HepG2 (cell line): ENCODE data around the gene NRP1. TPM values are rescaled to one million over a fixed set of nuclear protein-coding genes. Genes with fewer than 3 reads are reported as not detected.
A peak's percentile ranks its signal among the peaks of the same experiment; 100 is the strongest.

ENCODE experiments used
- ARID4A ChIP-seq: sonication (generic); formaldehyde crosslinking; IDR thresholded peaks from 2 replicates; pipeline ENCODE4 v1.5.0; 2020; ENCODE audit warnings: mild to moderate bottlenecking, missing genetic modification reagents, borderline replicate concordance
- ATAD3A ChIP-seq: sonication (generic); formaldehyde crosslinking; IDR thresholded peaks from 2 replicates; pipeline ENCODE4 v1.4.0; 2020; ENCODE audit warnings: missing genetic modification reagents
- CC2D1A ChIP-seq: sonication (generic); formaldehyde crosslinking; IDR thresholded peaks from 2 replicates; pipeline ENCODE4 v1.8.1; 2023; ENCODE audit warnings: mild to moderate bottlenecking, missing genetic modification reagents
- HOXD1 ChIP-seq: sonication (generic); formaldehyde crosslinking; IDR thresholded peaks from 2 replicates; pipeline ENCODE4 v1.5.0; 2020; ENCODE audit warnings: missing genetic modification reagents
- MEIS1 ChIP-seq: sonication (generic); formaldehyde crosslinking; IDR thresholded peaks from 2 replicates; pipeline ENCODE4 v1.9.0; 2021; ENCODE audit warnings: mild to moderate bottlenecking, missing genetic modification reagents, moderate library complexity, borderline replicate concordance
- NKX3-1 ChIP-seq: sonication (generic); formaldehyde crosslinking; IDR thresholded peaks from 2 replicates; pipeline ENCODE4 v1.5.0; 2020; ENCODE audit warnings: missing genetic modification reagents
- SNAPC2 ChIP-seq: sonication (generic); formaldehyde crosslinking; IDR thresholded peaks from 2 replicates; pipeline ENCODE4 v1.8.1; 2022; ENCODE audit warnings: mild to moderate bottlenecking, missing genetic modification reagents
- SRSF1 ChIP-seq: fragments of 200-400 bp; formaldehyde crosslinking; optimal IDR thresholded peaks from 2 replicates; pipeline ENCODE3; 2017; ENCODE audit warnings: mild to moderate bottlenecking, low read depth, low read length, moderate library complexity
- TFDP2 ChIP-seq: sonication (generic); formaldehyde crosslinking; IDR thresholded peaks from 2 replicates; pipeline ENCODE4 v1.4.0; 2020; ENCODE audit warnings: missing genetic modification reagents
- THYN1 ChIP-seq: sonication (generic); formaldehyde crosslinking; IDR thresholded peaks from 2 replicates; pipeline ENCODE4 v1.8.1; 2023; ENCODE audit warnings: low read depth, mild to moderate bottlenecking, moderate library complexity, missing genetic modification reagents, borderline replicate concordance
- ZFP41 ChIP-seq: sonication (generic); formaldehyde crosslinking; IDR thresholded peaks from 2 replicates; pipeline ENCODE4 v1.4.0; 2020; ENCODE audit warnings: mild to moderate bottlenecking, missing genetic modification reagents, borderline replicate concordance
- ZNF337 ChIP-seq: sonication (generic); formaldehyde crosslinking; IDR thresholded peaks from 2 replicates; pipeline ENCODE4 v1.5.1; 2020; ENCODE audit warnings: missing genetic modification reagents, low read depth, mild to moderate bottlenecking, borderline replicate concordance
- ZNF501 ChIP-seq: sonication (generic); formaldehyde crosslinking; IDR thresholded peaks from 2 replicates; pipeline ENCODE4 v1.5.1; 2020; ENCODE audit warnings: mild to moderate bottlenecking, moderate library complexity, missing genetic modification reagents
- ZNF530 ChIP-seq: sonication (generic); formaldehyde crosslinking; IDR thresholded peaks from 2 replicates; pipeline ENCODE4 v1.5.0; 2020; ENCODE audit warnings: low read depth, mild to moderate bottlenecking, missing genetic modification reagents
- ZNF556 ChIP-seq: sonication (generic); formaldehyde crosslinking; IDR thresholded peaks from 2 replicates; pipeline ENCODE4 v1.4.0; 2020; ENCODE audit warnings: mild to moderate bottlenecking, missing genetic modification reagents, borderline replicate concordance
- ZNF558 ChIP-seq: sonication (generic); formaldehyde crosslinking; IDR thresholded peaks from 2 replicates; pipeline ENCODE4 v1.9.0; 2022; ENCODE audit warnings: mild to moderate bottlenecking, missing genetic modification reagents, borderline replicate concordance
- ZNF567 ChIP-seq: sonication (generic); formaldehyde crosslinking; IDR thresholded peaks from 2 replicates; pipeline ENCODE4 v1.8.1; 2023; ENCODE audit warnings: mild to moderate bottlenecking, missing genetic modification reagents, borderline replicate concordance
- ZNF691 ChIP-seq: sonication (generic); formaldehyde crosslinking; IDR thresholded peaks from 2 replicates; pipeline ENCODE4 v1.4.0; 2020; ENCODE audit warnings: missing genetic modification reagents, low read depth, mild to moderate bottlenecking, borderline replicate concordance
- ZNF772 ChIP-seq: sonication (generic); formaldehyde crosslinking; IDR thresholded peaks from 2 replicates; pipeline ENCODE4 v1.5.0; 2020; ENCODE audit warnings: mild to moderate bottlenecking, missing genetic modification reagents
- ZNF879 ChIP-seq: sonication (generic); formaldehyde crosslinking; IDR thresholded peaks from 2 replicates; pipeline ENCODE4 v1.8.1; 2023; ENCODE audit warnings: missing genetic modification reagents
- ZNF883 ChIP-seq: sonication (generic); formaldehyde crosslinking; IDR thresholded peaks from 2 replicates; pipeline ENCODE4 v1.5.1; 2020; ENCODE audit warnings: mild to moderate bottlenecking, missing genetic modification reagents; ENCODE audit errors: not compliant biosample characterization
- ZSCAN21 ChIP-seq: sonication (generic); formaldehyde crosslinking; IDR thresholded peaks from 2 replicates; pipeline ENCODE4 v1.8.0; 2022; ENCODE audit warnings: mild to moderate bottlenecking, missing genetic modification reagents, moderate library complexity, borderline replicate concordance
- polyA plus RNA-seq, 8 experiments: library from polyadenylated mRNA; depleted of rRNA in 3 of 8; stranded (reverse) in 7 of 8; unstranded in 1 of 8; fragments of >200 nt; fragmentation: Illumina TruSeq in 4 of 8; extraction: Trizol in 4 of 8; gene quantifications; 2 replicates each; pipeline versions ENCODE4 v1.2.1 to v1.2.3, GENCODE V29; 2011 to 2016; ENCODE audit warnings: low read depth in 4 of 8, missing spikeins in 1 of 8, mixed read lengths in 1 of 8; ENCODE audit not compliant: insufficient read depth in 1 of 8
- total RNA-seq, 5 experiments: library from RNA; depleted of rRNA; stranded (reverse); fragments of >200 nt; fragmentation: Illumina TruSeq; extraction: Trizol; gene quantifications; 2 replicates each; pipeline ENCODE4 v1.2.3, GENCODE V29; 2016; ENCODE audit warnings: low read depth in 1 of 5

The NRP1 gene
- total and polyA plus RNA-seq, 2 of the 13 experiments (the other 11 are each of a cell fraction or from before 2014, with no cell fraction given): 5.3 to 5.8 TPM

GRCh38 chr10:33155720-33156638 is 178.5 kb downstream of the NRP1 start (continued):
- TF ChIP-seq CC2D1A (no peak), ZSCAN21 (0 out of 2 replicates have a peak, but pooled peaks have one; percentile 36), ZNF556 (CRISPR knock-in tag) (0 out of 2 replicates have a peak, but pooled peaks have one; percentile 31), ZNF772 (CRISPR knock-in tag) (peak; percentile 84), ZNF883 (no peak), ZNF691 (no peak), NKX3-1 (CRISPR knock-in tag) (peak; percentile 94; the same call in 1 of the 2 replicates), ATAD3A (CRISPR knock-in tag) (no peak), TFDP2 (CRISPR knock-in tag) (peak; percentile 20; the same call in 1 of the 2 replicates), ZNF530 (CRISPR knock-in tag) (no peak), ZNF558 (no peak; the same call in 1 of the 2 replicates), SNAPC2 (CRISPR knock-in tag) (peak; percentile 88; the same call in 1 of the 2 replicates), ARID4A (CRISPR knock-in tag) (peak; percentile 37; the same call in 1 of the 2 replicates), THYN1 (no peak), ZFP41 (no peak), HOXD1 (CRISPR knock-in tag) (peak; percentile 71; the same call in 1 of the 2 replicates), ZNF567 (CRISPR knock-in tag) (no peak), ZNF337 (CRISPR knock-in tag) (no peak), MEIS1 (CRISPR knock-in tag) (peak; percentile 66; the same call in 1 of the 2 replicates), SRSF1 (no peak), ZNF501 (0 out of 2 replicates have a peak, but pooled peaks have one; percentile 24), ZNF879 (CRISPR knock-in tag) (no peak)
